ENCODE measurements around the gene ODAD3. TPM values are rescaled to one million over a fixed set of nuclear protein-coding genes. Genes with fewer than 3 reads are reported as not detected.
"Not testable (repeated sequence)": the region's sequence is repeated elsewhere in the genome, so short reads cannot be mapped to it uniquely, and the experiment has no call there.

ODAD3 gene
- total RNA-seq, 2 experiments from 2014 or later = 0.47 to 0.70 TPM

- H3K27me3 Mint-ChIP-seq = peaks cover 2% of the 10 kb centered on the region
- no peaks in the 10 kb centered on the region for H3K9me3 Mint-ChIP-seq
- no peaks in the 10 kb centered on the region for H3K36me3 Mint-ChIP-seq (ENCODE audit: low read depth)
- DNase-seq (no peak), ATAC-seq (no peak)
- CTCF ChIA-PET = no interaction called here
- no peak overlapping the region for H3K4me3 Mint-ChIP-seq
- intact Hi-C loops (cut with micrococcal nuclease) = no loop called here
- TF ChIP-seq CTCF (IDR thresholded peaks at IDR 0.05) = no peak
- H3K27ac Mint-ChIP-seq = no peak overlapping the region
- H3K4me1 Mint-ChIP-seq (ENCODE audit: low read depth) = no peaks in the 10 kb centered on the region
- POLR2A ChIA-PET = no interaction called here
These were observed 29.7 kb upstream of the ODAD3 start for GRCh38 chr19:11464333-11465265.

- TF ChIP-seq CTCF (IDR thresholded peaks at IDR 0.05) = no peak
- POLR2A ChIA-PET = no interaction called here
- ATAC-seq (peak; percentile 57), DNase-seq (peak; percentile 41)
- Mint-ChIP-seq H3K4me1 (ENCODE audit: low read depth) (no peaks in the 10 kb centered on the region), H3K9me3 (no peaks in the 10 kb centered on the region), H3K27ac (no peak overlapping the region), H3K4me3 (no peak overlapping the region), H3K27me3 (peaks cover 2% of the 10 kb centered on the region), H3K36me3 (ENCODE audit: low read depth) (no peaks in the 10 kb centered on the region)
- intact Hi-C loops (cut with micrococcal nuclease) = no loop called here
- CTCF ChIA-PET = no interaction called here
These were observed 28.5 kb upstream of the ODAD3 start for GRCh38 chr19:11463391-11463790.

- intact Hi-C loops (cut with micrococcal nuclease) = no loop called here
- CTCF ChIA-PET = no interaction called here
- ATAC-seq (no peak), DNase-seq (no peak)
- Mint-ChIP-seq H3K36me3 (ENCODE audit: low read depth) (no peaks in the 10 kb centered on the region), H3K4me1 (ENCODE audit: low read depth) (no peaks in the 10 kb centered on the region), H3K9me3 (no peaks in the 10 kb centered on the region), H3K4me3 (no peak overlapping the region), H3K27ac (no peak overlapping the region), H3K27me3 (peaks cover 2% of the 10 kb centered on the region)
- no peak for TF ChIP-seq CTCF (IDR thresholded peaks at IDR 0.05)
- POLR2A ChIA-PET = no interaction called here
These were observed 26.5 kb upstream of the ODAD3 start for GRCh38 chr19:11461453-11461852.

GRCh38 chr19:11460207-11460606 is 25.3 kb upstream of the ODAD3 start:
- ChIA-PET POLR2A (no interaction called here), CTCF (no interaction called here)
- H3K36me3 Mint-ChIP-seq (ENCODE audit: low read depth) = no peaks in the 10 kb centered on the region
- intact Hi-C loops (cut with micrococcal nuclease) = no loop called here
- TF ChIP-seq CTCF (IDR thresholded peaks at IDR 0.05) = peak; percentile 29
- no peak overlapping the region for H3K27ac Mint-ChIP-seq
- no peak overlapping the region for H3K4me3 Mint-ChIP-seq
- no peaks in the 10 kb centered on the region for H3K9me3 Mint-ChIP-seq
- DNase-seq (peak; percentile 46), ATAC-seq (peak; percentile 72)
- no peaks in the 10 kb centered on the region for H3K27me3 Mint-ChIP-seq
- H3K4me1 Mint-ChIP-seq (ENCODE audit: low read depth) = no peaks in the 10 kb centered on the region

GRCh38 chr19:11458912-11459311 is 24.0 kb upstream of the ODAD3 start:
- H3K36me3 Mint-ChIP-seq (ENCODE audit: low read depth); H3K27ac Mint-ChIP-seq; CTCF ChIA-PET; H3K4me3 Mint-ChIP-seq; intact Hi-C loops (cut with micrococcal nuclease); DNase-seq; H3K4me1 Mint-ChIP-seq (ENCODE audit: low read depth); ATAC-seq; POLR2A ChIA-PET; H3K9me3 Mint-ChIP-seq; H3K27me3 Mint-ChIP-seq: not testable (repeated sequence)

Measured in activated CD8-positive, alpha-beta T cell treated with anti-CD3 and anti-CD28 coated beads for 36 hours (primary cell).